ENCODE data around the gene LRRC4C. TPM values are rescaled to one million over a fixed set of nuclear protein-coding genes. Genes with fewer than 3 reads are reported as not detected.
"Not testable (repeated sequence)": the region's sequence is repeated elsewhere in the genome, so short reads cannot be mapped to it uniquely, and the experiment has no call there.

LRRC4C gene
- total and polyA plus RNA-seq, 4 donors, result 0.33 to 5.3 (median 0.43) TPM

- Histone ChIP-seq H3K9me3 (ENCODE audit: control insufficient read depth in 4 of 4, insufficient read depth in 3 of 4, low read length in 3 of 4) (no peaks in the 10 kb centered on the region), H3K4me3 (no peak overlapping the region), H3K27ac (ENCODE audit: low read depth in 1 of 2, low read length in 1 of 2) (no peak overlapping the region), H3K9ac (ENCODE audit: insufficient read depth in 1 of 2, low read length in 2 of 2) (no peak overlapping the region), H3K36me3 (ENCODE audit: control insufficient read depth in 4 of 4, insufficient read depth in 4 of 4, low read length in 4 of 4) (no peaks in the 10 kb centered on the region), H3K4me1 (ENCODE audit: control insufficient read depth in 5 of 5, insufficient read depth in 5 of 5, low read length in 5 of 5) (no peaks in the 10 kb centered on the region), H3K27me3 (ENCODE audit: control insufficient read depth in 3 of 3, insufficient read depth in 3 of 3, low read length in 2 of 3) (no peaks in the 10 kb centered on the region)
- TF ChIP-seq, protein P1, sequence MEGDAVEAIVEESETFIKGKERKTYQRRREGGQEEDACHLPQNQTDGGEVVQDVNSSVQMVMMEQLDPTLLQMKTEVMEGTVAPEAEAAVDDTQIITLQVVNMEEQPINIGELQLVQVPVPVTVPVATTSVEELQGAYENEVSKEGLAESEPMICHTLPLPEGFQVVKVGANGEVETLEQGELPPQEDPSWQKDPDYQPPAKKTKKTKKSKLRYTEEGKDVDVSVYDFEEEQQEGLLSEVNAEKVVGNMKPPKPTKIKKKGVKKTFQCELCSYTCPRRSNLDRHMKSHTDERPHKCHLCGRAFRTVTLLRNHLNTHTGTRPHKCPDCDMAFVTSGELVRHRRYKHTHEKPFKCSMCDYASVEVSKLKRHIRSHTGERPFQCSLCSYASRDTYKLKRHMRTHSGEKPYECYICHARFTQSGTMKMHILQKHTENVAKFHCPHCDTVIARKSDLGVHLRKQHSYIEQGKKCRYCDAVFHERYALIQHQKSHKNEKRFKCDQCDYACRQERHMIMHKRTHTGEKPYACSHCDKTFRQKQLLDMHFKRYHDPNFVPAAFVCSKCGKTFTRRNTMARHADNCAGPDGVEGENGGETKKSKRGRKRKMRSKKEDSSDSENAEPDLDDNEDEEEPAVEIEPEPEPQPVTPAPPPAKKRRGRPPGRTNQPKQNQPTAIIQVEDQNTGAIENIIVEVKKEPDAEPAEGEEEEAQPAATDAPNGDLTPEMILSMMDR (IDR thresholded peaks at IDR 0.05; ENCODE audit: control extremely low read depth, extremely low read depth), result no peak
- WGBS, 2 donors, result 89 to 92% methylated on average over 4 of the region's 4 CpGs
- ATAC-seq (ENCODE audit: insufficient read depth, low FRiP score) (no peak), DNase-seq (no peak)
Measured at GRCh38 chr11:41020259-41020658, 439.2 kb downstream of the LRRC4C start.

DNA sequence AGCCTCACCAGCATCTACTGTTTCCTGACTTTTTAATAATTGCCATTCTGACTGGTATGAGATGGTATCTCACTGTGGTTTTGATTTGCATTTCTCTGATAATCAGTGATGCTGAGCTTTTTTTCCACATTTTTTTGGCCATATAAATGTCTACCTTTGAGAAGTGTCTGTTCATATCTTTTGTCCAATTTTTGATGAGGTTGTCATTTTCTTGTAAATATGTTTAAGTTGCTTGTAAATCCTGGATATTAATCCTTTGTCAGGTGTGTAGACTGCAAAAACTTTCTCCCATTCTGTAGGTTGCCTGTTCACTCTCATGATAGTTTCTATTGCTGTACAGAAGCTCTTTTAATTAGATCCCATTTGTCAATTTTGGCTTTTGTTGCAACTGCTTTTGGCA is 439.8 kb downstream of the LRRC4C start:
- H3K9ac ChIP-seq (ENCODE audit: insufficient read depth in 1 of 2, low read length in 2 of 2); H3K27me3 ChIP-seq (ENCODE audit: control insufficient read depth in 3 of 3, insufficient read depth in 3 of 3, low read length in 2 of 3); H3K9me3 ChIP-seq (ENCODE audit: control insufficient read depth in 4 of 4, insufficient read depth in 3 of 4, low read length in 3 of 4); H3K4me1 ChIP-seq (ENCODE audit: control insufficient read depth in 5 of 5, insufficient read depth in 5 of 5, low read length in 5 of 5); H3K4me3 ChIP-seq; H3K36me3 ChIP-seq (ENCODE audit: control insufficient read depth in 4 of 4, insufficient read depth in 4 of 4, low read length in 4 of 4); DNase-seq; H3K27ac ChIP-seq (ENCODE audit: low read depth in 1 of 2, low read length in 1 of 2); ATAC-seq (ENCODE audit: insufficient read depth, low FRiP score): not testable (repeated sequence)

GRCh38 chr11:41018224-41018623 is 441.2 kb downstream of the LRRC4C start:
- DNase-seq (no peak), ATAC-seq (ENCODE audit: insufficient read depth, low FRiP score) (no peak)
- TF ChIP-seq, protein P1 (IDR thresholded peaks at IDR 0.05; ENCODE audit: control extremely low read depth, extremely low read depth), result no peak
- no peak overlapping the region for H3K27ac ChIP-seq (ENCODE audit: low read depth in 1 of 2, low read length in 1 of 2)
- no peak overlapping the region for H3K9ac ChIP-seq (ENCODE audit: insufficient read depth in 1 of 2, low read length in 2 of 2)
- H3K9me3 ChIP-seq (ENCODE audit: control insufficient read depth in 4 of 4, insufficient read depth in 3 of 4, low read length in 3 of 4), result no peaks in the 10 kb centered on the region
- H3K4me3 ChIP-seq, result no peak overlapping the region
- WGBS, 2 donors, result 44% methylated on average over 3 of the region's 3 CpGs
- H3K27me3 ChIP-seq (ENCODE audit: control insufficient read depth in 3 of 3, insufficient read depth in 3 of 3, low read length in 2 of 3), result no peaks in the 10 kb centered on the region
- no peaks in the 10 kb centered on the region for H3K4me1 ChIP-seq (ENCODE audit: control insufficient read depth in 5 of 5, insufficient read depth in 5 of 5, low read length in 5 of 5)
- H3K36me3 ChIP-seq (ENCODE audit: control insufficient read depth in 4 of 4, insufficient read depth in 4 of 4, low read length in 4 of 4), result no peaks in the 10 kb centered on the region

GRCh38 chr11:41010361-41011050 is 448.9 kb downstream of the LRRC4C start:
- DNase-seq, result no peak
- Histone ChIP-seq H3K9me3 (ENCODE audit: control insufficient read depth in 4 of 4, insufficient read depth in 3 of 4, low read length in 3 of 4) (no peaks in the 10 kb centered on the region), H3K36me3 (ENCODE audit: control insufficient read depth in 4 of 4, insufficient read depth in 4 of 4, low read length in 4 of 4) (no peaks in the 10 kb centered on the region), H3K9ac (ENCODE audit: insufficient read depth in 1 of 2, low read length in 2 of 2) (no peak overlapping the region), H3K27ac (ENCODE audit: low read depth in 1 of 2, low read length in 1 of 2) (no peak overlapping the region), H3K4me1 (ENCODE audit: control insufficient read depth in 5 of 5, insufficient read depth in 5 of 5, low read length in 5 of 5) (no peaks in the 10 kb centered on the region), H3K4me3 (no peak overlapping the region), H3K27me3 (ENCODE audit: control insufficient read depth in 3 of 3, insufficient read depth in 3 of 3, low read length in 2 of 3) (no peaks in the 10 kb centered on the region)
- WGBS, 2 donors, result 79 to 92% methylated on average over 2 of the region's 2 CpGs
- TF ChIP-seq, protein P1 (IDR thresholded peaks at IDR 0.05; ENCODE audit: control extremely low read depth, extremely low read depth), result no peak
- no peak for ATAC-seq (ENCODE audit: insufficient read depth, low FRiP score)

Measured in lung (tissue), 12 donors.